Endothelial cell of umbilical vein (primary cell): ENCODE results near the gene FAM72C. TPM values are rescaled to one million over a fixed set of nuclear protein-coding genes. Genes with fewer than 3 reads are reported as not detected.
"Not testable (repeated sequence)": the region's sequence is repeated elsewhere in the genome, so short reads cannot be mapped to it uniquely, and the experiment has no call there.

Source experiments
- BruUV-seq: library from RNA; stranded (reverse); fragments of 400-500 nt; replicated peaks from 2 replicates; lab custom pipeline; 2021; lab: Mats Ljungman, UMichigan
- CTCF ChIA-PET: fragments of 300-600, 350-600 bp; sonication (Branson Sonifier 250); formaldehyde crosslinking; loops from one replicate; lab custom pipeline; 2021; ENCODE audit warnings: antibody characterized with exemption, inconsistent platforms; lab: Charles Lee
- POLR2A ChIA-PET: fragments of 300-600, 350-600 bp; sonication (Branson Sonifier 250); formaldehyde crosslinking; loops from one replicate; lab custom pipeline; 2021; ENCODE audit warnings: antibody characterized with exemption, inconsistent platforms; lab: Charles Lee
- DNase-seq: peaks from one replicate; pipeline ENCODE4 v3.0.0-alpha.2; 2011; ENCODE audit warnings: low read depth, low spot score
- FAIRE-seq: peaks from 2 replicates; lab custom pipeline; 2011; peaks lifted over from hg19 to GRCh38; lab: Jason Lieb, UNC
- H2AFZ ChIP-seq: 2 replicates; pipeline ENCODE4 v1.6.0; 2012; ENCODE audit warnings: low read depth, low read length, control low read depth, inconsistent platforms
- H3K27ac ChIP-seq: 2 replicates; pipeline ENCODE4 v1.5.1; 2011; ENCODE audit warnings: low read depth, mild to moderate bottlenecking, control low read depth, low read length, moderate library complexity; ENCODE audit not compliant: insufficient read depth
- H3K27me3 ChIP-seq, 2 experiments: 2 replicates each; pipeline versions ENCODE4 v1.6.0 to v1.6.1; 2011; ENCODE audit warnings: low read length in 2 of 2, mixed read lengths in 1 of 2; ENCODE audit not compliant: control insufficient read depth in 2 of 2, insufficient read depth in 2 of 2
- H3K36me3 ChIP-seq, 2 experiments: 2 replicates in 1 of 2; 3 replicates in 1 of 2; pipeline ENCODE4 v1.5.1; 2011; ENCODE audit warnings: low read length in 2 of 2, mild to moderate bottlenecking in 1 of 2, moderate library complexity in 1 of 2; ENCODE audit not compliant: control insufficient read depth in 2 of 2, insufficient read depth in 2 of 2; ENCODE audit errors: extremely low read depth in 1 of 2
- H3K4me1 ChIP-seq: 3 replicates; pipeline ENCODE4 v1.5.1; 2011; ENCODE audit warnings: mild to moderate bottlenecking, low read length; ENCODE audit not compliant: control insufficient read depth, insufficient read depth; ENCODE audit errors: extremely low read depth
- H3K4me2 ChIP-seq: 2 replicates; pipeline ENCODE4 v1.6.1; 2011; ENCODE audit warnings: low read length, control low read depth, mixed read lengths; ENCODE audit not compliant: insufficient read depth
- H3K4me3 ChIP-seq, 3 experiments: fragments of 200-600 bp in 1 of 3; sonication (generic), shearing (Covaris generic) in 1 of 3; replicated peaks in 1 of 3; 2 replicates each; pipeline ENCODE4 v1.5.1; 2011 to 2016; ENCODE audit warnings: control low read depth in 3 of 3, low read length in 3 of 3, mild to moderate bottlenecking in 2 of 3, inconsistent platforms in 1 of 3, low read depth in 1 of 3, moderate library complexity in 1 of 3; ENCODE audit not compliant: insufficient read depth in 1 of 3
- H3K79me2 ChIP-seq: 2 replicates; pipeline ENCODE4 v1.6.0; 2012; ENCODE audit warnings: low read length, inconsistent platforms; ENCODE audit not compliant: control insufficient read depth, insufficient read depth
- H3K9ac ChIP-seq: replicated peaks from 2 replicates; pipeline ENCODE3; 2011; ENCODE audit warnings: low read length, control low read depth; ENCODE audit not compliant: insufficient read depth; ENCODE audit errors: extremely low read depth
- H3K9me1 ChIP-seq: replicated peaks from 3 replicates; pipeline ENCODE4 v1.6.0; 2011; ENCODE audit warnings: mild to moderate bottlenecking, low read length; ENCODE audit not compliant: control insufficient read depth, insufficient read depth; ENCODE audit errors: extremely low read depth
- H3K9me3 ChIP-seq: replicated peaks from 2 replicates; pipeline ENCODE4 v1.5.1; 2012; ENCODE audit warnings: low read length, inconsistent platforms; ENCODE audit not compliant: control insufficient read depth, insufficient read depth
- H4K20me1 ChIP-seq: replicated peaks from 2 replicates; pipeline ENCODE3; 2011; ENCODE audit warnings: mild to moderate bottlenecking, low read length; ENCODE audit not compliant: control insufficient read depth, insufficient read depth; ENCODE audit errors: extremely low read depth
- dilution Hi-C: fragments of 300-500 bp; cut with MboI; formaldehyde crosslinking; loops from one replicate; pipeline ENCODE4 v1.15.0; 2019; ENCODE audit warnings: low sequenced_read_pairs; ENCODE audit not compliant: extremely low pct_ligation_motif_present
- intact Hi-C: fragments of 100-400 bp; cut with micrococcal nuclease; formaldehyde crosslinking; loops from one replicate; pipeline ENCODE4 v1.10.0; 2022
- polyA plus RNA-seq, 4 experiments: library from polyadenylated mRNA; depleted of rRNA in 3 of 4; stranded (reverse) in 3 of 4; unstranded in 1 of 4; fragments of >200 nt; gene quantifications; 2 replicates each; pipeline versions ENCODE4 v1.2.1 to v1.2.3, GENCODE V29; 2011 to 2012; ENCODE audit warnings: missing spikeins in 1 of 4
- total RNA-seq: library from RNA; stranded (reverse); gene quantifications from 2 replicates; pipeline ENCODE4 v1.2.3, GENCODE V29; 2021

FAM72C gene
- total and polyA plus RNA-seq, 2 donors (not counting 3 experiments of a cell fraction or from before 2014, with no cell fraction given) = 0.70 to 3.6 TPM

DNA sequence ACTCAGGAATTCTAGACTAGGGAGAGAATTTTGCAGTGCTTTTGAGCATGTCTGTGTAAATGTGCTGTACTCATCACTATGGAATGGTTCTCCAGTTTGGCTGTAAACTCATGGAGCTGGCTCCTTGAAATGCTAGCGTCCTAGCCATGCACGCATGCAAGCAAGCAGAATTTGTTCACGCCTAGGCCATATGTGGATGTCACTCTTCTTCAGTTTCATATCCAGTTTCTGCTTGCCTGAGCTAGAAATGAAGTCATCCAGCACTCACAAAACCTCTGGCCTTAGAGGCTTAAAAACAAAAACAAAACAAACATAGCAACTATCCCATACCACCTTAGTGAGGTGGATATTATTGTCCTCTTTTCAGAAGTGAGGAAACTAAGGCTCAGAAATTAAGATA, 37.6 kb upstream of the FAM72C start:
- H3K36me3 ChIP-seq, H3K27ac ChIP-seq, H3K79me2 ChIP-seq, H2AFZ ChIP-seq, CTCF ChIA-PET, H3K9me3 ChIP-seq, H3K4me1 ChIP-seq, dilution Hi-C loops, H3K27me3 ChIP-seq, H3K9me1 ChIP-seq, H3K4me2 ChIP-seq, DNase-seq, H3K4me3 ChIP-seq, POLR2A ChIA-PET, FAIRE-seq, H4K20me1 ChIP-seq, BruUV-seq, H3K9ac ChIP-seq, intact Hi-C loops: not testable (repeated sequence)

DNA sequence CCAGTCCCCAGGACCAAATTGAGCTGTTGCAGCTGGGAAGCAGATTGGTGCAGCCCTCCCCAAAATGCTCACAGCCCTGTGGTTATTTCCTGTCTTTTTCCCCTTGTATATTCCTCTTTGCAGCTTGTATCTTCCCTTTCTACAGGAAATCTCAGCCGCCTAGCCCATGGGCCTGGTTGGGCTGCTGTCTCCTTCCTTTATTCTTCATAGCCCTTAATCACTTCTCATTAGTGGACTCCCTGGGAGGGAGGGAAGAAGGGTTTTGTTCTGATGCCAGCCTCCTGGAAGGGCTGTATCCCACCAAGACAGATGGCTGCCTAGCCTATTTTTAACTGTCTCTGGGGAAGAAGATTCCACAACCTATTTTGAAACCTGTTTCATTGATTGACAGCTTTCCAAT, 32.5 kb upstream of the FAM72C start:
- H3K36me3 ChIP-seq, H3K79me2 ChIP-seq, FAIRE-seq, H3K9ac ChIP-seq, DNase-seq, H3K4me3 ChIP-seq, dilution Hi-C loops, H3K9me3 ChIP-seq, H3K4me2 ChIP-seq, BruUV-seq, H3K4me1 ChIP-seq, CTCF ChIA-PET, H3K27me3 ChIP-seq, POLR2A ChIA-PET, H2AFZ ChIP-seq, H3K9me1 ChIP-seq, H3K27ac ChIP-seq, intact Hi-C loops, H4K20me1 ChIP-seq: not testable (repeated sequence)

DNA sequence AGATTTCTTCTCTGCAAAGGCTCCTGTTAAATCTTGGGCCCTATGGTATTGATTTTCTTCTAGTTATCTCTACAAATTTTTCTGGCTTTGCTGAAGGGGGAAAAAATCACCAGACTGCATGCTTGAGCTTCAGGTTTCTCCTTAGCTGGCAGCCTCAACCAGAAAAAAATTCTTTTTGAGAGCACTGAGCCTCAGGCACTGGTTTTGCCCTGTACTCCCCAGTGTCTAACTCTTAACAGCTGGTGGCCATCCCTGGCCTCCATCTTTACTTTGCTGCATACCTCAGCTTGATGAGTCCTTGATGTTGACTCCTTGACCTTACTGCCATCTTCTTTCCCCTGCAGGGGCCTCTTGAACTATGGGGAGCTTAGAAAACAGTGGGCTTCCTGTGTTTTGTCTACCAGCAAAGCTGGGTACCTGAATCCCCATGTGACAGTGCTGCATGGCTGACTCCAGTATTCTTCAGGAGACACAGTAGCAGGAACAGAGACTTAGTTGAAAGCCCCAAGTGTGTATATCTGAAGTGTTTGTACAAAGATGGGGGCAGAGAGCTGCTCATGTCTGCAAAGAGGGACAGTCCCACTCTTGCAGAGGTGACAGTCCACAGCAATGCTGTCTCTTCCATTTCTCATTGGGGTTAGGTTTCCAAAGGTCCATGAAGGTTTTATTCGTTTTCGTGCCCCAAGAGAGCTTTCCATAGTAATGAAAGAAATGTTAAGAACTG, 31.7 kb upstream of the FAM72C start:
- H3K27me3 ChIP-seq, H4K20me1 ChIP-seq, H3K36me3 ChIP-seq, H3K9ac ChIP-seq, dilution Hi-C loops, FAIRE-seq, H3K79me2 ChIP-seq, DNase-seq, H3K9me1 ChIP-seq, H3K4me1 ChIP-seq, H2AFZ ChIP-seq, H3K4me3 ChIP-seq, H3K27ac ChIP-seq, intact Hi-C loops, BruUV-seq, H3K4me2 ChIP-seq, POLR2A ChIA-PET, CTCF ChIA-PET, H3K9me3 ChIP-seq: not testable (repeated sequence)

DNA sequence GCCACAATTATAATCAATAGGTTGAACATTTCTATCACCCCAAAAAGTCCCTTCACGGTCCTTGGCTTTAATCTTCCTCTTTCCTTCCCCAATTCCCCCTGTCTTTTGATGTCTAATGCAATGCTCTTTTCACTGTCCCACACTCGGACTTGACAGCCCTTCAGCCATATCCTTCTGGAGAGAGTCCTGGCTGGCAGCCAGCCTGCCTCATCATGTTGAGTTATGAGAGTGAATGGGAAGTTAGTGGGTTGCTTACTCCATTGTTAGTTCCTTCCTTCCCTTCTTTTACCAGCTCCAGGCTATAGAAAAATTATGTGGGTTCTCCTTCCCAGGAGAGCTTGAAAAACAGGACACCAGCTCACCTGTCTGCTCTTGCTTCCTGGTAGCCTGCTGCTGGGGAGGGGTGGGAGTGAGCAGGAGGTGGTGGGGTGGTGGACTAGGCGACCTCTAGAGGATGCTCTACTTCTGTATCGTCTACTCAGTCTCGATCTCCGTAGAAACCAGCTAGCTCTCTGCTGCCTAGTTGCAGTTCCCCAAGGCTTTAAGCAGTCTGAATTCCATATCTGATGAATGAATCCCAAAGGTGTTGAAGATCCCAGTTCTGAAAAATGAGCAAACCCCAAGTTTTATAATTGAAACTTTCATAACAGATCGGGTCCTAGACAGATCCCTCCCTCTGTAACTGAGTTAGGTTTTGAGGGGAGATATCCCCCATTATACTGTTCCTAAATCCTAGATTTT, 30.5 kb upstream of the FAM72C start:
- H2AFZ ChIP-seq, H3K27ac ChIP-seq, intact Hi-C loops, H3K4me3 ChIP-seq, H3K36me3 ChIP-seq, CTCF ChIA-PET, POLR2A ChIA-PET, H3K4me2 ChIP-seq, H4K20me1 ChIP-seq, H3K9me1 ChIP-seq, H3K79me2 ChIP-seq, H3K27me3 ChIP-seq, H3K4me1 ChIP-seq, BruUV-seq, H3K9ac ChIP-seq, dilution Hi-C loops, H3K9me3 ChIP-seq, FAIRE-seq: not testable (repeated sequence)
- peak; percentile 40 for DNase-seq
